ENCODE measurements around the gene KIF4A.
"Not testable (repeated sequence)": the region's sequence is repeated elsewhere in the genome, so short reads cannot be mapped to it uniquely, and the experiment has no call there.

Gene KIF4A

GRCh38 chrX:70386235-70386634 lies 96.3 kb downstream of the KIF4A start:
- no peak for DNase-seq (ENCODE audit: low spot score)

DNA sequence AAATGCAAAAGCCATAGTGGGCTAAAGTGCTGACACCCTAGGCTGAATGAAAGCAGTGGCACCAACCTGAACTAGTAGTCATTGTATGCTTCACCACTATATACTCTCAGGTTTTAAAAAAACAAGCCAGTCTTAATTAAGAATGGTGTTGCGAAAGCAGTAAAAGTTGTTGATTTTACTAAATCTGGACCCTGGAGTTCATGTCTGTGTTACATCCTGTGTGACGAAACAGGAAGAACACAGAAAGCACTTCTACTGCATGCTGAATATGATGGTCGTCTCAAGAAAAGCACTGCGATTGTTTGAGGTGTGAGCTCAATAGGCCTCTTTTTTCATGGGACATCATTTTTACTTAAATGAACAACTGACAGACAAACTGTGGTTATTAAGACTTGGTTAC lies 109.0 kb downstream of the KIF4A start:
- no peak for DNase-seq (ENCODE audit: low spot score)

DNA sequence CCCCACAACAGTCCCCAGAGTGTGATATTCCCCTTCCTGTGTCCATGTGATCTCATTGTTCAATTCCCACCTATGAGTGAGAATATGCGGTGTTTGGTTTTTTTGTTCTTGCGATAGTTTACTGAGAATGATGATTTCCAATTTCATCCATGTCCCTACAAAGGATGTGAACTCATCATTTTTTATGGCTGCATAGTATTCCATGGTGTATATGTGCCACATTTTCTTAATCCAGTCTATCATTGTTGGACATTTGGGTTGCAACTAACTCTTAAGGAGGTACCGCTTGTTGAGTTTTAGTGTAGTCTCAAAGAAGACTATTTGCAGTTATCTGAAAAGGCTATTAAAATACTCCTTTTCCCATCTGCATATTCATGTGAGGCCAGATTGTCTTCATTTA lies 110.3 kb downstream of the KIF4A start:
- DNase-seq (ENCODE audit: low spot score): not testable (repeated sequence)

- no peak for DNase-seq (ENCODE audit: low spot score)
Measured at GRCh38 chrX:70402721-70403120, 112.8 kb downstream of the KIF4A start.

- no peak for DNase-seq (ENCODE audit: low spot score)
Measured at GRCh38 chrX:70405003-70405402, 115.1 kb downstream of the KIF4A start.

GRCh38 chrX:70410921-70411320 lies 121.0 kb downstream of the KIF4A start:
- no peak for DNase-seq (ENCODE audit: low spot score)

GRCh38 chrX:70411475-70411874 lies 121.6 kb downstream of the KIF4A start:
- no peak for DNase-seq (ENCODE audit: low spot score)

DNA sequence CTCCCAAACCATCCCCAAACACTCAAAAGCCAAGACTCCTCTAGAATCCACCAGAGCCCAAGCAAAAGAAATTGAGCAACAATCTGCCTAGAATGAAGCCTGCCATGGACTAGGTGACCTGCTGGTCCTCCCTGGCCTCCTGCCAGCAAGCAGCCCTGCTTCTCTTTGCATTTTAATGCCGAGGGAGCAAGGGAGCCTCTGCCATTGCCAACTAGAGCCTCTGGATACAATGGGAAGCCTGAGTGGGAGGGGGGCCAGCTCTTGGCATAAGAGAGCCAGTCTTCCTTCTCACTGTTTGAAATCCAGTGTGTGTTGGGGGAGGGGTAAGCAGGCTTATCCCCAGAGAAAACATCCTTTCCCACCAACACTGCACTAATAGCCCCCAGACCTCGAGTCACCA lies 131.7 kb downstream of the KIF4A start:
- no peak for DNase-seq (ENCODE audit: low spot score)

DNA sequence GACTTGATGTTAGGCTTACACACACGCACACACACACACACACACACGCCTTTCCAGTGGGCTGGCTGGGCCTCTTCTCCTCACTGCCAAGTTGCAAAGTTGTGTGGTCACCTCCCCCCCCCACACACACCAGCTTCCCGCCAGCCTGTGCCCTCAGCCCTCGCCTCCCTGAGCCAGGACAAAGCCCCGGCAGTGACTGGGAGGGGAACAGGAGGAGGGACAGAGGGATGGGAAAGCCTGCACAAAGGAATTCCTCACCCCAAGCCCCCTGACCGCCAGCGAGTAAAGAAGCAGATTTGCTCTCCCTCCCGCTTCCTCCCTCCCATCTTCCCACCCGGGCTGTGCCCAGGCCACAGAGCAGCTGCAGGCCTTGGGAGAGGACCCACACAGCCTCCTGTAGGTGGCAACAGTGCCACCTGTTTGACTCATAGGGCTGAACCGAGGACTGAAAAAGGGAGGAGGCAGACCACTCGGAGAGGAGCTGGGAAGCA lies 133.0 kb downstream of the KIF4A start, which contains the start of gene GDPD2:
Gene GDPD2 (plus strand): TSS at position 464 of the 491 bp plus-strand sequence. CDS start 1,671 bp downstream, outside the sequence.
- DNase-seq (ENCODE audit: low spot score): peak; percentile 49

DNA sequence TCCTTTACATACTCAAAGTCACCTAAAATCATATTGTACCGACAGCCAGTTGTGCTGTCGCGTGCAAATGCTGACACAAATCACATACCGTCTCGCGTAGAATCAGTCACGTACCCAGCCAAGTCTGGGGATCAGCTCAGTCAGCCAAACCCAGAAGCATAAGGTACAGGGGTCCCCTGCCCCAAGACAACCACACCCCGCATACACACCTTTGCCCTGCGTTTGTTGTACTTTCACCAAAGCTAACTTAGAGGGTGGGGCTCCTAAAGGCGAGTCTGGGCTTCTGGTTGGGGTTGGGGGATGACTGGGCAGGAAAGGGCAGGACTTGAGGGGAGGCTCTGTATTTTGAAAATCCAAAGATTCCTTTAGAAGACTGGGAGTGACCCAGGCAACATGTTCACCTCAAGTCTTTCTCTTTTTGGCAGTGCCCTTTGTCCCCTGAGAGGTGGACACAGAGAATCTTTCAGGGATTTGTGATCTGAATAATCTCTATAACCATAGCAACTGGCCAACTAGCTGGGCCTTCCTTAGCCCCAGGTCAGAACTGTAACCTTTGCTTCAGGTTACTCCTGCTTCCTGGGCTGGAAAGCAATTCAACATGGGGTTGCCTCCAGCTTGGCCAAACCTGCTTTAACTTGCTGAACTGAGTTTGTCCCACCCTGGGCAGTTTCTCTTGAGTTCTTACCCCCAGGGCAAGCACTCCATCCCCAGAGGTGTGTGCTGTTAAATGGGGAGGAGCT lies 134.2 kb downstream of the KIF4A start:
- DNase-seq (ENCODE audit: low spot score): no peak

- no peak for DNase-seq (ENCODE audit: low spot score)
Measured at GRCh38 chrX:70424801-70425200, 134.9 kb downstream of the KIF4A start.

DNA sequence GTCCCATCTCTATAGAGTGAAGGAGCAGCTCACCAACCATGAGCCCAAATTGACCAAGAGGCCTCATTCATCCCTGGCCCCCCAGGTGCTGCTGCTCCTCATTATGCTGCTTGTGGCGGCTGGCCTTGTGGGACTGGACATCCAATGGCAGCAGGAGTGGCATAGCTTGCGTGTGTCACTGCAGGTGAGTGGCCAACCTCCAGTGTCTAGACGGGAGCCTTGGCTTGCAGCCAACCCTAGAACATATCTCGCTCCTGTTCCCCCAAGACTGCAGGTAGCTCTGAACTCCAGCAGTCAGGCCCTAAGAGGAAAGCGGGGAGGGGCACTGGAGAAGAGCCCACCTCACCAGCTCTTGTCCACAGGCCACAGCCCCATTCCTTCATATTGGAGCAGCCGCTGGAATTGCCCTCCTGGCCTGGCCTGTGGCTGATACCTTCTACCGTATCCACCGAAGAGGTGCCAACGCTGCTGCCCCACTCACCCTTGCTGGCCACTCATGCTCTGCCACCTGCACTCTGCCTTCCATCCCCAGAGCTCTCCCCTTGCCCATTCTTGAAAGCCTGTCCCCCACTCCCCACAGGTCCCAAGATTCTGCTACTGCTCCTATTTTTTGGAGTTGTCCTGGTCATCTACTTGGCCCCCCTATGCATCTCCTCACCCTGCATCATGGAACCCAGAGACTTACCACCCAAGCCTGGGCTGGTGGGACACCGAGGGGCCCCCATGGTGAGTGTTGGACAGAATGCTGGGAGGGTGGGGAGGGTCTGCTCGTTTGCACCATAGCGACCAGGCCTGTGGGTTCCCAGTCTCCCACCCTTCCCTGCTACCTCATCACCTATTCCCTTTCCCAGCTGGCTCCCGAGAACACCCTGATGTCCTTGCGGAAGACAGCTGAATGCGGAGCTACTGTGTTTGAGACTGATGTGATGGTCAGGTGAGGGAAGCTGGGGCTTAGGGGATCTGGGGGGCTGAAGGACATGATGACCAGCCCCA lies 136.7 kb downstream of the KIF4A start:
- no peak for DNase-seq (ENCODE audit: low spot score)

GRCh38 chrX:70427365-70427764 lies 137.5 kb downstream of the KIF4A start:
- DNase-seq (ENCODE audit: low spot score): no peak

DNA sequence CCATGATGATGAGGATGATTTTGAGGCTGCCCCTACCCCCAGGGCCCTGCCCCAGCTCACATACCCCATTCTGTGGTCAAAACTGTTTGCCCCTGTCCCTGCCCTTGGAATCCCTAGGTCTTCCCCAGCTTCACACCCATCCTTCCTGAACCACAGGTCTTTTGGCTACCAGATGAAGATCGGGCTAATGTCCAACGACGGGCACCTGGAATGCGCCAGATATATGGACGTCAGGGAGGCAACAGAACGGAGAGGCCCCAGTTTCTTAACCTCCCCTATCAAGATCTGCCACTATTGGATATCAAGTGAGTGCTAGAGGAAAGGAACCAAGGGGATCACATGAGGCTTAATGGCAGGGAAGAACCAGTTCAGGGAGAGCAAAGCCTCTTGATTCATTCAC lies 139.9 kb downstream of the KIF4A start:
- no peak for DNase-seq (ENCODE audit: low spot score)

DNA sequence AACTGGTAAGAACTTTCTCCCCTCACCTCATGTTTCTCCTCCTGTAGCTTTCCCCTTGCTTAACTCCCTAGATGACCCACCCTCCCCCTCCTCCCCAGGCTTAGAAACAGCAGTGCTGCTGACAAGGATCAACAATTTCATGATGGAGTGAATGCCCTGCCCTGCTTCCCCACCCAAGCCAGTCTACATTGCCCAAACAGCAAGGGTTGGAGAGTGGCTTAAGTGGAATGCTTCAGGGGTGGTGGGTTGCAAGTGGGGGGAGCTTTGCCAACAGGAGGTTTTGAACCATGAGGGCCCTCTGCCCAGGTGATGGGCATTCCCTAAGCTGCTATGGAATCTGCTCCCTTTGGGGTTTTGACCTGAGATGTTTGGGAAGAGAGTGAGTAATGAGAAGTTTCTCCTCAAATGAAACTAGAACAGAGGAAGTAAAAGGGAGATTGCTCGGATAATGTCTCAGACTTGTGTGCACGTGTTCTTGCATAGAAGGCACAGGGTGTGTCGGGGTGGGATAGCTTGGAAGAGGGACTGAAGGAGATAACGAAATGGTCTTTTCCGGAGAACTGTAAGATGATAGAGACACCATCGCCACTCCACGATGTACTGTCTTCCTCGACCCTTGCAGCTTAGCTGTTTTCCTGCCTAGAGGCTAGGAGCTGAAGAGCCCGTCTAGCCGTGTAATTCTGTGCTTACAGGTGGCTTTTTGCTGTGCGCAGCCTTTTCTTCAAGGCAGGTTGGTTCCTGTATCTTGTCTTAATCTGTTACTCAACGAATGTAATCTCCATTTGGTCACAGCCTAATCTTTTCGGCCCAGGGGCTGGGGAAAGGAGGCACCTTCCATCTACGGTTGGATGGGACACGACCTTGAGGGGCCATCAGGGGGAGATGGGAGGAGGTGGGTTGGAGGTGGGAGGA lies 143.3 kb downstream of the KIF4A start:
- no peak for DNase-seq (ENCODE audit: low spot score)

DNA sequence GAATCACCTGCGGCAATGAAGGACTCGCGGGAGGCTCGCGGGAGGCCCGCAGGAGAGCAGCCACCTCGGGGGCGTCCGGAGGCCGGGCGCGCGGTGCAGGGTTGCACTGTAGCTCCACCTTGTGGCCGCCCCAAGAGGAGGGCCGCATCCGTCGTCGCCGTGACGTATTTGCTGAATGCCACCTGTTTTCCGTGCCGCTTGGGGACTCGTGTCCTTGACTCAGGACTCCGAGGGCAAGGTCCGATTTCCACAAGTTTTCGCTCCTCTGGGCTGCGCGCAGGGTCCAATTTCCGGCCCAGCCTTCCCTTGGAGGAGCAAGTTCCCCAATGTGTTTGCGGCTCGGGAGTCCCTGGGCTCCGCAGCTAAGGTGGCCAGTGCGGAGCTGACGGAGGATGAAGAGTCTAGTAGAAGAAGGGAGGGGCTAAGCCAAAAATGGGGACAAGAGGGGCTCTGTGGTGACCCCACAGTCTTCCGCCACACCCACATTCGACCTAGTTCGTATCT lies 144.0 kb downstream of the KIF4A start:
- DNase-seq (ENCODE audit: low spot score): peak; percentile 69

DNA sequence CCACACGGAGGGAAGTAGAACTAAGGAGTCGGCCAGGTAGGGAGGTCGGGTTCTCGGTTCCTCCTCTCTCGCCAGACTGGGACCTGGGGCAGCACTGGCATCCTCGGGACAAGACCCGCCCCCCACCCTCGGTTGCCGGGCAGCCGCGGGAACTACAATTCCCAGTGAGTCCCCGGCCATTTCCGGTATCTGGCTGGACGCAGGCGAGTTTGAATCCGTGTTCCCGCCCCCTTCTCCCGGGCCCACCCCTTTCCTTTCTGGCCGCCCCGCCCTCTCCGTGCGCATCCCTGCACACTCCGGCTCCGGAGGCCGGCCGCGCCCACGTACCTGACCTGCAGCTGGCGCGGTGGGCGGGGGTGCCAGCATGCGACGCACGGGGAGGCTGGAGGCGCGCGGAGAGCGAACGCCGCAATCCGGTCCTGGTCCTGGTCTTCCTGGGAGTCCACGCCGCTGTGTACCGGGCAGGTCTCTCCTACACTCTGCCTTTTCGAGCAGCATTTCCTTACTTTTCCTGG lies 144.5 kb downstream of the KIF4A start:
- peak; percentile 88 for DNase-seq (ENCODE audit: low spot score)

GRCh38 chrX:70434914-70435586 lies 145.1 kb downstream of the KIF4A start:
- no peak for DNase-seq (ENCODE audit: low spot score)

DNA sequence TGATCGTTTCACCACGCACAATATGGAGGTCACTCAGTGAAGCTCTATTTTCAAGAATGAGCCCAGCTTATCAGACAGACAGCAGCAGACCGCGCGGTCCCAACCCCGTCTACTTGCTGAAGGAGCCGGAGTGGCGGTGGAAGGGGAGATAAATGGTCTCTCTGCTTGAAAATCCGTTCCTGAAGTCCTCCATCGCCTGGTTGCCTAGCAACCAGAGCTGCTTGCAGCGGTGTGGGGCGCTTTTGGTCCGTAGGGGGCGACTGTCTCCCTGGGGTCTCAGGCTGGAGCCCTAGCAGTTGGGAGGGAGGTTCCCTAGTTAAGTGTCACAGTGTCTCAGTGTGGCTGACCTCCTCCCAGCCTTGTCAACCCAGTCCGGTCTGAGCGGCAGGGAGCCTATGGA lies 146.4 kb downstream of the KIF4A start:
- no peak for DNase-seq (ENCODE audit: low spot score)

- DNase-seq (ENCODE audit: low spot score): no peak
Measured at GRCh38 chrX:70437011-70437410, 147.1 kb downstream of the KIF4A start.

All from cerebellar cortex (tissue), 1 donor.